ENCODE data around the gene ARF1. TPM values are rescaled to one million over a fixed set of nuclear protein-coding genes. Genes with fewer than 3 reads are reported as not detected.

ARF1 gene
- polyA plus RNA-seq, 1 donor (not counting 4 experiments of a cell fraction or from before 2014, with no cell fraction given), result 295 TPM

- Histone ChIP-seq H3K4me1 (ENCODE audit: control insufficient read depth, extremely low read depth, insufficient read depth, low read length) (peaks cover 35% of the 10 kb centered on the region), H3K4me3 (ENCODE audit: control insufficient read depth in 2 of 3, extremely low read depth in 1 of 3, insufficient read depth in 2 of 3, low read depth in 1 of 3, low read length in 3 of 3) (peak overlapping the region; percentile 84 to 96 (median 89)), H3K9ac (ENCODE audit: control insufficient read depth, extremely low read depth, insufficient read depth, low read length) (peak overlapping the region; percentile 86)
Observed at GRCh38 chr1:228142155-228142691, 59.7 kb downstream of the ARF1 start.

GRCh38 chr1:228142701-228143136 is 60.2 kb downstream of the ARF1 start:
- peak overlapping the region; percentile 84 to 96 (median 89) for H3K4me3 ChIP-seq (ENCODE audit: control insufficient read depth in 2 of 3, extremely low read depth in 1 of 3, insufficient read depth in 2 of 3, low read depth in 1 of 3, low read length in 3 of 3)

More at GRCh38 chr1:228142155-228142691, 59.7 kb downstream of the ARF1 start:
- no peaks in the 10 kb centered on the region for H3K9me3 ChIP-seq (ENCODE audit: control insufficient read depth, low read depth, low read length)
- no peak for FAIRE-seq
- TF ChIP-seq CTCF (optimal IDR thresholded peaks at IDR 0.05 in 1 of 3, IDR thresholded peaks at IDR 0.05 in 1 of 3, conservative IDR thresholded peaks at IDR 0.05 in 1 of 3; ENCODE audit: extremely low read depth in 1 of 3, insufficient read depth in 2 of 3, low read length in 3 of 3), result no peak
- no peak for TF ChIP-seq EZH2 (IDR thresholded peaks at IDR 0.05; ENCODE audit: low read length)
- H3K27ac ChIP-seq (ENCODE audit: control insufficient read depth, insufficient read depth, low read length), result peak overlapping the region; percentile 82
- peaks cover 2% of the 10 kb centered on the region for H3K9me1 ChIP-seq (ENCODE audit: control insufficient read depth, extremely low read depth, insufficient read depth, low read length)
- no peak for DNase-seq (ENCODE audit: low read depth, low spot score)
- no peaks in the 10 kb centered on the region for H3K27me3 ChIP-seq (ENCODE audit: control insufficient read depth, extremely low read depth, insufficient read depth, low read length)
- H3K4me2 ChIP-seq (ENCODE audit: control insufficient read depth, extremely low read depth, insufficient read depth, low read depth, low read length), result peak overlapping the region; percentile 98
- dilution Hi-C loops (cut with MboI; ENCODE audit: extremely low pct_ligation_motif_present, low sequenced_read_pairs), result no loop called here
- H3K79me2 ChIP-seq (ENCODE audit: control insufficient read depth, insufficient read depth, low read length), result peaks cover 71% of the 10 kb centered on the region
- H3K36me3 ChIP-seq (ENCODE audit: control insufficient read depth in 2 of 2, extremely low read depth in 1 of 2, insufficient read depth in 2 of 2, low read length in 2 of 2), result peaks cover 19 to 32% of the 10 kb centered on the region in 2 experiments
- no peak overlapping the region for H2AFZ ChIP-seq (ENCODE audit: control insufficient read depth, low read length)
- peaks cover 23% of the 10 kb centered on the region for H4K20me1 ChIP-seq (ENCODE audit: control insufficient read depth, extremely low read depth, insufficient read depth, low read length)

More at GRCh38 chr1:228142701-228143136, 60.2 kb downstream of the ARF1 start:
- no peaks in the 10 kb centered on the region for H3K9me3 ChIP-seq (ENCODE audit: control insufficient read depth, low read depth, low read length)
- H3K9me1 ChIP-seq (ENCODE audit: control insufficient read depth, extremely low read depth, insufficient read depth, low read length), result peaks cover 2% of the 10 kb centered on the region
- H3K4me2 ChIP-seq (ENCODE audit: control insufficient read depth, extremely low read depth, insufficient read depth, low read depth, low read length), result peak overlapping the region; percentile 98
- no peak for DNase-seq (ENCODE audit: low read depth, low spot score)
- no peak overlapping the region for H3K27ac ChIP-seq (ENCODE audit: control insufficient read depth, insufficient read depth, low read length)
- peak overlapping the region; percentile 86 for H3K9ac ChIP-seq (ENCODE audit: control insufficient read depth, extremely low read depth, insufficient read depth, low read length)
- peak; percentile 26 for FAIRE-seq
- no peaks in the 10 kb centered on the region for H3K27me3 ChIP-seq (ENCODE audit: control insufficient read depth, extremely low read depth, insufficient read depth, low read length)
- dilution Hi-C loops (cut with MboI; ENCODE audit: extremely low pct_ligation_motif_present, low sequenced_read_pairs), result no loop called here
- peaks cover 22 to 36% of the 10 kb centered on the region in 2 experiments for H3K36me3 ChIP-seq (ENCODE audit: control insufficient read depth in 2 of 2, extremely low read depth in 1 of 2, insufficient read depth in 2 of 2, low read length in 2 of 2)
- no peak overlapping the region for H2AFZ ChIP-seq (ENCODE audit: control insufficient read depth, low read length)
- H4K20me1 ChIP-seq (ENCODE audit: control insufficient read depth, extremely low read depth, insufficient read depth, low read length), result peaks cover 23% of the 10 kb centered on the region
- peaks cover 40% of the 10 kb centered on the region for H3K4me1 ChIP-seq (ENCODE audit: control insufficient read depth, extremely low read depth, insufficient read depth, low read length)
- TF ChIP-seq EZH2 (IDR thresholded peaks at IDR 0.05; ENCODE audit: low read length) (no peak), CTCF (optimal IDR thresholded peaks at IDR 0.05 in 1 of 3, IDR thresholded peaks at IDR 0.05 in 1 of 3, conservative IDR thresholded peaks at IDR 0.05 in 1 of 3; ENCODE audit: extremely low read depth in 1 of 3, insufficient read depth in 2 of 3, low read length in 3 of 3) (no peak)
- peaks cover 76% of the 10 kb centered on the region for H3K79me2 ChIP-seq (ENCODE audit: control insufficient read depth, insufficient read depth, low read length)

All from keratinocyte (primary cell).